Neutrophil (primary cell): ENCODE data around the gene DMAP1.

Experiments used
- H3K27ac ChIP-seq: fragments of 200-600 bp; sonication (generic); 2 replicates; pipeline ENCODE4 v1.5.1; 2016; ENCODE audit warnings: mild to moderate bottlenecking, moderate library complexity
- H3K27me3 ChIP-seq: fragments of 200-600 bp; sonication (generic); 2 replicates; pipeline ENCODE4 v1.6.0; 2016; ENCODE audit warnings: mild to moderate bottlenecking
- H3K36me3 ChIP-seq: fragments of 200-600 bp; sonication (generic); 2 replicates; pipeline ENCODE4 v1.5.1; 2017
- H3K4me1 ChIP-seq, 2 experiments: fragments of 200-600 bp in 1 of 2; sonication (generic) in 1 of 2; 1 replicate in 1 of 2; 2 replicates in 1 of 2; pipeline versions ENCODE4 v1.5.1 to v1.6.1; 2013 to 2016; ENCODE audit warnings: low read depth in 1 of 2, low read length in 1 of 2, mild to moderate bottlenecking in 1 of 2, moderate library complexity in 1 of 2; ENCODE audit not compliant: control insufficient read depth in 1 of 2, insufficient read depth in 1 of 2
- H3K4me3 ChIP-seq, 2 experiments: fragments of 200-600 bp in 1 of 2; sonication (generic) in 1 of 2; 1 replicate in 1 of 2; 2 replicates in 1 of 2; pipeline ENCODE4 v1.5.1; 2013 to 2016; ENCODE audit warnings: low read depth in 1 of 2, low read length in 1 of 2, mild to moderate bottlenecking in 1 of 2, moderate library complexity in 1 of 2
- H3K9me3 ChIP-seq: fragments of 200-600 bp; sonication (generic); 2 replicates; pipeline ENCODE4 v1.5.1; 2016
- TF ChIP-seq, protein P1 (sequence below): fragments of 200-600 bp; sonication (generic); IDR thresholded peaks from 2 replicates; pipeline ENCODE4 v1.5.1; 2016; ENCODE audit warnings: antibody characterized with exemption

Gene DMAP1

DNA sequence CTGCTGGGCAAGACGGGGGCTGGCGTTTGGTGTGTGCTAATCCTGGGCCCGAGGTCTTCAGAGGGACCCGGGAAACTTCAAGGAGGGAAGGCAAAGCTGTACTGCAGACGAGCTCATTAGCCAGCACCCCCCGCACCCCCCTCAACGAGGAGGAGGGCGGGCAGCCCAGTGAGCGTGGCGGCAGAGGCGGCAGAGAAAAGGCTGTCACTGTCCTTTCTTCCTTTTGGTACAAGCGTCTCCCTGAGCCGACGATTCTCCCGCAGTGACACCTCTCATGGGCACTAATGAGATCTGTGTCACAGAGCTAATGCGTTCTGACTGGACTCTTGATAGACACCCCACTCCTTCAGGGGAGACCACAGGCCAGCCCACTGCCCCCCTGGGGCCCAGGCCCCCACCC is 29.5 kb downstream of the DMAP1 start:
- TF ChIP-seq, protein P1, sequence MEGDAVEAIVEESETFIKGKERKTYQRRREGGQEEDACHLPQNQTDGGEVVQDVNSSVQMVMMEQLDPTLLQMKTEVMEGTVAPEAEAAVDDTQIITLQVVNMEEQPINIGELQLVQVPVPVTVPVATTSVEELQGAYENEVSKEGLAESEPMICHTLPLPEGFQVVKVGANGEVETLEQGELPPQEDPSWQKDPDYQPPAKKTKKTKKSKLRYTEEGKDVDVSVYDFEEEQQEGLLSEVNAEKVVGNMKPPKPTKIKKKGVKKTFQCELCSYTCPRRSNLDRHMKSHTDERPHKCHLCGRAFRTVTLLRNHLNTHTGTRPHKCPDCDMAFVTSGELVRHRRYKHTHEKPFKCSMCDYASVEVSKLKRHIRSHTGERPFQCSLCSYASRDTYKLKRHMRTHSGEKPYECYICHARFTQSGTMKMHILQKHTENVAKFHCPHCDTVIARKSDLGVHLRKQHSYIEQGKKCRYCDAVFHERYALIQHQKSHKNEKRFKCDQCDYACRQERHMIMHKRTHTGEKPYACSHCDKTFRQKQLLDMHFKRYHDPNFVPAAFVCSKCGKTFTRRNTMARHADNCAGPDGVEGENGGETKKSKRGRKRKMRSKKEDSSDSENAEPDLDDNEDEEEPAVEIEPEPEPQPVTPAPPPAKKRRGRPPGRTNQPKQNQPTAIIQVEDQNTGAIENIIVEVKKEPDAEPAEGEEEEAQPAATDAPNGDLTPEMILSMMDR, result no peak
- H3K4me1 ChIP-seq, result peaks cover 0 to 4% of the 10 kb centered on the region in 2 experiments
- H3K27ac ChIP-seq, result no peak overlapping the region
- no peak overlapping the region for H3K4me3 ChIP-seq
- H3K9me3 ChIP-seq, result no peaks in the 10 kb centered on the region
- no peaks in the 10 kb centered on the region for H3K36me3 ChIP-seq
- H3K27me3 ChIP-seq, result no peaks in the 10 kb centered on the region

DNA sequence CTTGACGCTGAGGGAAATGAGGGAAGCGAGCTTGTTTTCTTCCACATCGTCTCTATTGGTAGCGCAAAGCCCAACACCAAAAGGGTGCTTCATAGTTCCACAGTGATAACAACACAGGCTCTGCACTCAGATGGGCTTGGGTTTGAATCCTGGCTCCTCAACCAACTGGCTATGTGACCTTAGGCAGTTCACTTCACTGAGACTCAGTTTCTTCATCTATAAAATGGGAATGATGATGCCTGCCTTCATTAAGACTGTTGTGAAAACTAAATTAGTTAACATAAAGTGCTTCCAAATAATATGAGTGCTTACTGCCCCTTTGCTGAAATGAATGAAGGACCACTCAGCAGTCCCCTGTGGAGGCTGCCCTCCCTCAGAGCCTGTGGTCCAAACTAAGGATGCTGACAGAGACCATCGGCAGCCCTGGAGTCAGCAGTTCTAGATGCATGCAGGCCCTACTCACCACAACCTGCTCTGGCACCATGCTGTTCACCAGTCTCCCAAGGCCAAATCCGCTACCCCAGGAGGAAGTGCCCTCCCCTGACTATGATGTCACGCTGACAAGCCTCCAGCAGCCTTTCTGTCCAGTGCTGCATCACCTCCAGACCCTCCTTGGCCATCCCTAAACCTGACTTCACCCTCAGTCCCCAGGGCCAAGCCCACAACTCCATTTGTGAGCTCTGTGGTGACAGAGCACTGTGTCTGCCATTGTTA is 30.7 kb downstream of the DMAP1 start:
- no peak overlapping the region for H3K27ac ChIP-seq
- H3K4me1 ChIP-seq, result no peaks in the 10 kb centered on the region
- no peaks in the 10 kb centered on the region for H3K36me3 ChIP-seq
- no peak overlapping the region for H3K4me3 ChIP-seq
- H3K27me3 ChIP-seq, result no peaks in the 10 kb centered on the region
- no peaks in the 10 kb centered on the region for H3K9me3 ChIP-seq
- TF ChIP-seq, protein P1, result no peak

DNA sequence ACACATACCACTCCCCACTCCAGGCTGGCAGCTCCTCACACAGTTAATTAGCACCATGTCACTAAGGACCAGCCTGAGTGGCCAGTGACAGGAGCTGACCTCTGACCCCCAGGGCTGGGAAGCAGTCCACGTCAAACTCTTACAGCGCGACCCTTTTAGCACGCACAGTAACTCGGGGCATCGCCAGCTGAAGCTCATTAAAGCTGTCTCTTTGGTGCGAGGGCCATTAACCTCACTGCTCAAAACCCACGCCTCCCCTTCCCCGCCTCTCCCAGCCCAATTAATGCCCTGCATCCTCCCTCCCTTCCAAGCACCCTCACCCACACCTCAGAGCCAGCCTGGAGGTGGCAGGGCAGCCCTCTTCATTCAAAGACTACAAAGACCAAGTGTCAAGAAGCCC is 31.7 kb downstream of the DMAP1 start:
- no peaks in the 10 kb centered on the region for H3K4me1 ChIP-seq
- TF ChIP-seq, protein P1, result no peak
- no peaks in the 10 kb centered on the region for H3K36me3 ChIP-seq
- H3K4me3 ChIP-seq, result no peak overlapping the region
- no peaks in the 10 kb centered on the region for H3K27me3 ChIP-seq
- H3K9me3 ChIP-seq, result no peaks in the 10 kb centered on the region
- H3K27ac ChIP-seq, result no peak overlapping the region

- H3K27ac ChIP-seq, result no peak overlapping the region
- H3K9me3 ChIP-seq, result no peaks in the 10 kb centered on the region
- H3K27me3 ChIP-seq, result no peaks in the 10 kb centered on the region
- H3K36me3 ChIP-seq, result no peaks in the 10 kb centered on the region
- H3K4me1 ChIP-seq, result no peaks in the 10 kb centered on the region
- TF ChIP-seq, protein P1, result no peak
- H3K4me3 ChIP-seq, result no peak overlapping the region
Measured at GRCh38 chr1:44246806-44247205, 33.5 kb downstream of the DMAP1 start.

GRCh38 chr1:44249543-44249942 is 36.3 kb downstream of the DMAP1 start:
- Histone ChIP-seq H3K27me3 (no peaks in the 10 kb centered on the region), H3K4me3 (no peak overlapping the region), H3K9me3 (no peaks in the 10 kb centered on the region), H3K36me3 (no peaks in the 10 kb centered on the region), H3K27ac (no peak overlapping the region), H3K4me1 (no peaks in the 10 kb centered on the region)
- TF ChIP-seq, protein P1, result no peak
